Right lobe of liver (tissue), 6 donors: Measurements from ENCODE around the gene SCUBE1. TPM values are rescaled to one million over a fixed set of nuclear protein-coding genes. Genes with fewer than 3 reads are reported as not detected.

Experiments
- ATAC-seq, 4 donors: fragments of 200-7000 bp; cut with Tn5 transposase; one replicate each; pipeline ENCODE4 v1.9.1; 2020; ENCODE audit warnings: mild to moderate bottlenecking in 4 of 4, moderate library complexity in 4 of 4
- DNase-seq, 3 donors: peaks; one replicate each; pipeline ENCODE4 v3.0.0-alpha.2; 2020
- H3K27ac ChIP-seq, 3 donors: fragments of 200-600 bp; one replicate each; pipeline ENCODE4 v1.8.0; 2022
- H3K27me3 ChIP-seq, 2 donors: fragments of 200-600 bp; one replicate each; pipeline ENCODE4 v1.8.0; 2022
- H3K36me3 ChIP-seq, 4 donors: fragments of 200-600 bp; sonication (generic) in 1 of 4; one replicate each; pipeline versions ENCODE4 v1.5.1 to v1.8.0; 2017 to 2022; ENCODE audit warnings: control low read depth in 1 of 4
- H3K4me1 ChIP-seq, 4 donors: fragments of 200-600 bp; sonication (generic) in 1 of 4; one replicate each; pipeline versions ENCODE4 v1.5.1 to v1.8.0; 2017 to 2022; ENCODE audit warnings: control low read depth in 1 of 4
- H3K4me3 ChIP-seq, 3 donors: fragments of 200-600 bp; one replicate each; pipeline ENCODE4 v1.8.0; 2022
- H3K9me3 ChIP-seq, 4 donors: fragments of 200-600 bp; sonication (generic) in 1 of 4; one replicate each; pipeline versions ENCODE4 v1.5.1 to v1.8.0; 2017 to 2022; ENCODE audit warnings: control low read depth in 1 of 4
- POLR2A ChIP-seq: fragments of 450-650 bp; IDR thresholded peaks from one replicate; pipeline ENCODE4 v1.6.1; 2017; ENCODE audit warnings: antibody characterized with exemption, mild to moderate bottlenecking
- WGBS: methylation state at CpG from one replicate; pipeline ENCODE4 v1.1.6; 2018; ENCODE audit warnings: low coverage, low lambda C conversion rate; ENCODE audit not compliant: insufficient coverage; ENCODE audit errors: missing lambda C conversion rate; 5-methylcytosine and 5-hydroxymethylcytosine counted together
- intact Hi-C, 2 donors: fragments of 100-400 bp; cut with DNase I; formaldehyde crosslinking; loops; one replicate each; pipeline versions ENCODE4 v1.11.2 to v1.14.1; 2022
- total RNA-seq, 6 experiments: library from RNA; depleted of rRNA in 2 of 6; stranded (reverse); fragments of >200 nt in 2 of 6; fragmentation: NEBNext Ultra II Directional in 3 of 6; extraction: Animal tissue kit (Norgen Biotek cat#: 25700) in 3 of 6; gene quantifications; one replicate each; pipeline versions ENCODE4 v1.1.0 to v1.2.4, GENCODE V29; 2016 to 2023
- TF ChIP-seq, protein P1 (sequence below), 4 donors: fragments of 200-600 bp in 3 of 4; fragments of 450-650 bp in 1 of 4; IDR thresholded peaks; one replicate each; pipeline versions ENCODE4 v1.5.1 to v1.8.0; 2016 to 2022; ENCODE audit warnings: antibody characterized with exemption in 4 of 4, mild to moderate bottlenecking in 2 of 4
- donor health status: DM: no; HTN: yes; CAD: no.
- donor health status: DM: no; HTN: no; CAD: no.
- donor health status: DM: no; HTN: no; CAD: no.
- donor health status: DM: no; HTN: yes; CAD: no.
- donor health status: DM: no; HTN: yes; CAD: no.

SCUBE1 gene
- total RNA-seq, 6 experiments from 2014 or later, result 0.73 to 11.7 (median 2.7) TPM

DNA sequence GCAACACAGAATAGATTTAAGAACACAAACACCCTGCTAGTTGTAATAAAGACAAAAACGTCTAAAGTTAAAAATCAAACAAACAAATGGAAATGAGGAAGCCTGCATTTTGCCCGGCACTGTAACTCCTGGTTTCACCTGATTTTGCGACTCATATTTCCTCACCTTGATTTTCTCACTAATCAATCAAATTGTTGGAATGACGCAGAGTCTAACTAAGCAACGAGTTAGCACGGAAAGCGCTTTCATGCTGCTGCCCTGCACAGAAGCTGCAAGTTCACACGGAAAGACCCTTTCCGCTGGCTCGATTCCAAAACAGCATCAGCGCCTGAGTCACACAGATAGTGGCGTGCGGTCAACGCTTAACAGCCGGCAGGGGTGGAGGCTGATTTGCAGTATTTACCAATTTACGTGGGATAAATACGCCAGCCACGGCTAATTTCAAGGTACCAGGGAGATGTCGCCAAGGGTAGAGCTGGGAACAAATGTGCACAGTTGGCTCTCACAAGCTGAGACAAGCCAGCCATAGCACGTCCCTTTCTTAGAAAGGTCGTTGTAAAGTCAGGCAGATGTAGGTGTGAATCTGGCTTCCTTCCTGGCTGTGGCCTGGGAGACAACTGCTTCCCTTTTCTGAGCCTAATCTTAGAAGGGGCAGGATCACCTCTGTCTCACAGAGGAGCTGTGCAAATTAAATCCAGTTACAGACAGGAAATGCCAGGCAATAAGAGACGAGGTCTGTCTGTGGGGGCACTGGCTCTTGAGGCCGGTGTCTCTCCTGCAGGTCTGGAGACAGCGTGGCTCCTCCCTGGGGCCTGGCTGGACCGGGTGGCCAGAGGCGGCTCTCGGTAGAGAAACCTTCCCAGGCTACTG, 79.3 kb downstream of the SCUBE1 start:
- H3K4me3 ChIP-seq, result peak overlapping the region in 1 of 3 donors; percentile 18
- WGBS, result under 1% methylated on average over 15 of the region's 27 CpGs
- DNase-seq (peak; percentile 67 to 76 (median 73)), ATAC-seq (peak; percentile 51 to 70 (median 56))
- no peaks in the 10 kb centered on the region for H3K9me3 ChIP-seq
- no peaks in the 10 kb centered on the region for H3K27me3 ChIP-seq
- peaks cover 0 to 33% (median 10%) of the 10 kb centered on the region in 4 donors for H3K4me1 ChIP-seq
- H3K36me3 ChIP-seq, result no peaks in the 10 kb centered on the region
- TF ChIP-seq POLR2A, result no peak
- TF ChIP-seq, protein P1, sequence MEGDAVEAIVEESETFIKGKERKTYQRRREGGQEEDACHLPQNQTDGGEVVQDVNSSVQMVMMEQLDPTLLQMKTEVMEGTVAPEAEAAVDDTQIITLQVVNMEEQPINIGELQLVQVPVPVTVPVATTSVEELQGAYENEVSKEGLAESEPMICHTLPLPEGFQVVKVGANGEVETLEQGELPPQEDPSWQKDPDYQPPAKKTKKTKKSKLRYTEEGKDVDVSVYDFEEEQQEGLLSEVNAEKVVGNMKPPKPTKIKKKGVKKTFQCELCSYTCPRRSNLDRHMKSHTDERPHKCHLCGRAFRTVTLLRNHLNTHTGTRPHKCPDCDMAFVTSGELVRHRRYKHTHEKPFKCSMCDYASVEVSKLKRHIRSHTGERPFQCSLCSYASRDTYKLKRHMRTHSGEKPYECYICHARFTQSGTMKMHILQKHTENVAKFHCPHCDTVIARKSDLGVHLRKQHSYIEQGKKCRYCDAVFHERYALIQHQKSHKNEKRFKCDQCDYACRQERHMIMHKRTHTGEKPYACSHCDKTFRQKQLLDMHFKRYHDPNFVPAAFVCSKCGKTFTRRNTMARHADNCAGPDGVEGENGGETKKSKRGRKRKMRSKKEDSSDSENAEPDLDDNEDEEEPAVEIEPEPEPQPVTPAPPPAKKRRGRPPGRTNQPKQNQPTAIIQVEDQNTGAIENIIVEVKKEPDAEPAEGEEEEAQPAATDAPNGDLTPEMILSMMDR (IDR thresholded peaks at IDR 0.05), result no peak
- H3K27ac ChIP-seq, result peak overlapping the region; percentile 18 to 69 (median 33)
- intact Hi-C loops, result no loop called here

- H3K27ac ChIP-seq, result peak overlapping the region; percentile 18 to 69 (median 33)
- peaks cover 0 to 33% (median 10%) of the 10 kb centered on the region in 4 donors for H3K4me1 ChIP-seq
- intact Hi-C loops, result no loop called here
- H3K4me3 ChIP-seq, result peak overlapping the region in 1 of 3 donors; percentile 18
- H3K9me3 ChIP-seq, result no peaks in the 10 kb centered on the region
- peak; percentile 75 to 88 (median 84) for ATAC-seq
- no peaks in the 10 kb centered on the region for H3K36me3 ChIP-seq
- DNase-seq, result peak; percentile 68 to 89 (median 83)
- H3K27me3 ChIP-seq, result no peaks in the 10 kb centered on the region
- TF ChIP-seq, protein P1 (IDR thresholded peaks at IDR 0.05), result no peak
- TF ChIP-seq POLR2A, result no peak
- WGBS, result 20% methylated on average over 12 of the region's 19 CpGs
Observed at GRCh38 chr22:43262990-43263644, 80.1 kb downstream of the SCUBE1 start.

DNA sequence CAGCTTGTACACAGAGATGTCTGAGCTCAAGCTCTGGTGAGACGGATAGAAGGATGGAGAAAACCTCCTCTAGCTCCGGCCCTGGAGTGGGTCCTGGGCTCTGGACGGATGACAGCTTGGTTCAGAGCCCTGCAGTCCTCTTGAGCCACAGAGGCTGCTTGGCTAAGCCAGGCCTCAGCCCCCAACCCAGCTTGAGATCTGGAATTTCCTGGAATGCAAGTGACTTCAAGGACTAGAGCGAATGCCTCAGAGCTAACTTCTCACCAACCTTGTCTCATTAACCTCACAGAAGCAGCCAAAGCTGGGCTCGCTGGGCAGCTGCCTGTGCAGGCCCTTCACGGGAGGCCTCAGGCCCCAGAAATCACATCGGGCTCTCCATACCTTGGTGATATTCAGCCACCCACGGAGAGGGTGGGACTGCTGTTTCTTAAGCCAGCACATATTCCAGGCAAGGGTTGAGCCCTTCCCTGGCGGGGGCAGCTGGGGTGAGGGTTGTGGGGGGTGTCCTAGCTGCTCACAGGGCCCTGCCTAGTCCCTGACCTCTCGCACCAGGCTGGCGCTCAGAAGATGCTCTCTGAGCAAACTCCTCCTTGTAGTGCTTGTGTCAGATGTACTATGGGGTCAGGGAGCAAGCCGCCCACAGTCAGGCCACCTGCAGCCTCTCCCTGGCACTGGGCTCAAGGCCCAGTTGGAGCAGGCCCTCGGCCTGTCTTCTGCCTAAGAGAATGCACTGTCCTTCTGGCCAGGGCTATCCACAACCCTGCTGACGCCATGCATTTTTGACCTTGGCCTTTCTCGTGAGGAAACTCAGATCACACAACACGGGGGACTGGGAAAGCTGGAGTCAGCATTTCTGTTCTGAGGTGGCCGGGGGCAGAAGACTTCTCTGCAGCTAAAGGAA, 82.6 kb downstream of the SCUBE1 start:
- DNase-seq, result peak; percentile 37 to 70 (median 55)
- H3K27ac ChIP-seq, result peak overlapping the region in 1 of 3 donors; percentile 37
- 45% methylated on average over 5 of the region's 17 CpGs for WGBS

More for the DNA sequence above, 82.6 kb downstream of the SCUBE1 start:
- intact Hi-C loops, result no loop called here
- H3K4me3 ChIP-seq, result no peak overlapping the region
- TF ChIP-seq POLR2A, result no peak
- TF ChIP-seq, protein P1 (IDR thresholded peaks at IDR 0.05), result no peak
- no peaks in the 10 kb centered on the region for H3K9me3 ChIP-seq
- H3K4me1 ChIP-seq, result peaks cover 0 to 33% (median 10%) of the 10 kb centered on the region in 4 donors
- no peaks in the 10 kb centered on the region for H3K27me3 ChIP-seq
- H3K36me3 ChIP-seq, result no peaks in the 10 kb centered on the region
- ATAC-seq, result peak in 3 of 4 donors; percentile 2 to 53 (median 49)
